ENCODE data around the gene NCAM1. TPM values are rescaled to one million over a fixed set of nuclear protein-coding genes. Genes with fewer than 3 reads are reported as not detected.

The NCAM1 gene
- total RNA-seq, 1 experiment from 2014 or later, result 0.22 TPM

- no peaks in the 10 kb centered on the region for H3K9me3 ChIP-seq (ENCODE audit: control insufficient read depth in 1 of 2, insufficient read depth in 1 of 2, low read depth in 1 of 2, low read length in 2 of 2)
- H3K27me3 ChIP-seq (ENCODE audit: insufficient read depth, low read length), result peaks cover 24% of the 10 kb centered on the region
- H3K4me1 ChIP-seq (ENCODE audit: control insufficient read depth in 1 of 2, insufficient read depth in 2 of 2, low read length in 2 of 2), result no peaks in the 10 kb centered on the region
- RAD21 ChIA-PET (ENCODE audit: low non-redundant PET in 1 of 2, low total read pairs in 2 of 2, uncharacterized antibody in 2 of 2, unreplicated experiment in 2 of 2), result no interaction called here
- H3K4me2 ChIP-seq (ENCODE audit: low read length), result no peak overlapping the region
- H3K4me3 ChIP-seq (replicated peaks in 1 of 2; ENCODE audit: low read depth in 1 of 2, low read length in 2 of 2), result no peak overlapping the region
- intact Hi-C loops (cut with micrococcal nuclease), result no loop called here
- no peak overlapping the region for H3K9ac ChIP-seq (ENCODE audit: low read length)
- H4K20me1 ChIP-seq (ENCODE audit: insufficient read depth), result no peaks in the 10 kb centered on the region; the same call in 1 of the 2 replicates
- no TSS peak for BruUV-seq (replicated peaks)
- H3K27ac ChIP-seq (ENCODE audit: low read depth, low read length), result no peak overlapping the region
- no peak overlapping the region for H2AFZ ChIP-seq (ENCODE audit: low read depth, low read length, poor library complexity, severe bottlenecking)
- no peaks in the 10 kb centered on the region for H3K9me2 ChIP-seq (ENCODE audit: insufficient read depth)
- TF ChIP-seq CTCF (IDR thresholded peaks at IDR 0.05 in 2 of 3, conservative IDR thresholded peaks at IDR 0.05 in 1 of 3; ENCODE audit: borderline replicate concordance in 1 of 3, insufficient read depth in 1 of 3, low read depth in 2 of 3, low read length in 2 of 3) (no peak), MAX (IDR thresholded peaks at IDR 0.05) (no peak), ELF1 (IDR thresholded peaks at IDR 0.05; ENCODE audit: borderline replicate concordance, low read depth) (no peak), YY1 (IDR thresholded peaks at IDR 0.05; ENCODE audit: extremely low read depth, insufficient replicate concordance, low read depth, low read length) (no peak), CEBPB (IDR thresholded peaks at IDR 0.05; ENCODE audit: low read depth) (no peak), REST (IDR thresholded peaks at IDR 0.05; ENCODE audit: low read depth) (no peak), EGR1 (IDR thresholded peaks at IDR 0.05; ENCODE audit: low read depth) (no peak), CBX3 (IDR thresholded peaks at IDR 0.05; ENCODE audit: low read depth) (no peak), EZH2phosphoT487 (IDR thresholded peaks at IDR 0.05; ENCODE audit: borderline replicate concordance) (no peak), TCF7L2 (IDR thresholded peaks at IDR 0.05; ENCODE audit: borderline replicate concordance, extremely low read depth, insufficient read depth, insufficient read length) (no peak), SRF (IDR thresholded peaks at IDR 0.05; ENCODE audit: low read depth) (no peak), FOSL1 (IDR thresholded peaks at IDR 0.05; ENCODE audit: low read depth) (no peak), SP1 (IDR thresholded peaks at IDR 0.05; ENCODE audit: low read depth) (no peak), EZH2 (IDR thresholded peaks at IDR 0.05) (no peak)
- ATAC-seq (no peak), DNase-seq (ENCODE audit: low read depth, low spot score) (no peak)
- POLR2A ChIA-PET, result no interaction called here
- no peaks in the 10 kb centered on the region for H3K36me3 ChIP-seq (ENCODE audit: control insufficient read depth in 1 of 2, insufficient read depth in 2 of 2, low read length in 2 of 2)
- H3K79me2 ChIP-seq (ENCODE audit: insufficient read depth, low read length), result no peaks in the 10 kb centered on the region
- CTCF ChIA-PET, result no interaction called here
These were observed 40.5 kb downstream of the NCAM1 start for GRCh38 chr11:113001709-113002108.
